Measurements from ENCODE around the gene DOK4. TPM values are rescaled to one million over a fixed set of nuclear protein-coding genes. Genes with fewer than 3 reads are reported as not detected.

The DOK4 gene
- total and polyA plus RNA-seq, 2 experiments from 2014 or later: 106 to 112 TPM

DNA sequence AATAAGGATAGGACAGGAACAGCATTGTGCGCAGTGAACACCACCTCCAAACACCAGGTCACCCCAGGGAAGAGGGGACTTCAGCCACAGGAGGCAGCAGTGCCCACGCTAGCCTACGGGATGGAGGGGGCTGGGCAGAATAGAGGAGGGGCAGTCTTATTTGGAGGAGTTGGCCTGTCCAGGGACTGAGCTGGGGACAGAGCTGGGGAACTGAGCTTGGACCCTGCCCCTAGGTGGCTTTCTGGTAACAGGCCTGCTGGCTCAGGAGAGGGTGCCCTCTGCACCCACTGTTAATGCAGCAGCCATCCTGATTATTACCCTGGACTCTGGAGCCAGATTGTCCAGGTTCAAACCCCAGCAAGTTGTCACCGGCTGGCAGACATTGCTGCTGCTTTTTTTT is 40.7 kb upstream of the DOK4 start:
- Histone ChIP-seq H2AFZ (no peak overlapping the region), H3K9me3 (ENCODE audit: low read depth) (no peaks in the 10 kb centered on the region), H3K27ac (no peak overlapping the region), H3K4me3 (no peak overlapping the region), H3K4me1 (ENCODE audit: insufficient read depth) (peaks cover 8% of the 10 kb centered on the region), H3K36me3 (replicated peaks; ENCODE audit: insufficient read depth, low read depth) (no peaks in the 10 kb centered on the region), H3K4me2 (no peak overlapping the region), H4K20me1 (ENCODE audit: insufficient read depth, poor library complexity, severe bottlenecking) (no peaks in the 10 kb centered on the region), H3K79me2 (peaks cover 9% of the 10 kb centered on the region), H3K27me3 (no peaks in the 10 kb centered on the region), H3K9me2 (replicated peaks; ENCODE audit: insufficient read depth) (no peaks in the 10 kb centered on the region)
- 85% methylated on average over 4 of the region's 4 CpGs for WGBS (ENCODE audit: low lambda C conversion rate, missing lambda C conversion rate)
- TF ChIP-seq, protein P1, sequence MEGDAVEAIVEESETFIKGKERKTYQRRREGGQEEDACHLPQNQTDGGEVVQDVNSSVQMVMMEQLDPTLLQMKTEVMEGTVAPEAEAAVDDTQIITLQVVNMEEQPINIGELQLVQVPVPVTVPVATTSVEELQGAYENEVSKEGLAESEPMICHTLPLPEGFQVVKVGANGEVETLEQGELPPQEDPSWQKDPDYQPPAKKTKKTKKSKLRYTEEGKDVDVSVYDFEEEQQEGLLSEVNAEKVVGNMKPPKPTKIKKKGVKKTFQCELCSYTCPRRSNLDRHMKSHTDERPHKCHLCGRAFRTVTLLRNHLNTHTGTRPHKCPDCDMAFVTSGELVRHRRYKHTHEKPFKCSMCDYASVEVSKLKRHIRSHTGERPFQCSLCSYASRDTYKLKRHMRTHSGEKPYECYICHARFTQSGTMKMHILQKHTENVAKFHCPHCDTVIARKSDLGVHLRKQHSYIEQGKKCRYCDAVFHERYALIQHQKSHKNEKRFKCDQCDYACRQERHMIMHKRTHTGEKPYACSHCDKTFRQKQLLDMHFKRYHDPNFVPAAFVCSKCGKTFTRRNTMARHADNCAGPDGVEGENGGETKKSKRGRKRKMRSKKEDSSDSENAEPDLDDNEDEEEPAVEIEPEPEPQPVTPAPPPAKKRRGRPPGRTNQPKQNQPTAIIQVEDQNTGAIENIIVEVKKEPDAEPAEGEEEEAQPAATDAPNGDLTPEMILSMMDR (IDR thresholded peaks at IDR 0.05; ENCODE audit: poor library complexity): no peak
- TF ChIP-seq EZH2phosphoT487 (IDR thresholded peaks at IDR 0.05; ENCODE audit: low read depth, severe bottlenecking, unreplicated experiment): no peak
- TF ChIP-seq EZH2 (IDR thresholded peaks at IDR 0.05; ENCODE audit: borderline replicate concordance): no peak
- DNase-seq (ENCODE audit: low spot score): no peak

DNA sequence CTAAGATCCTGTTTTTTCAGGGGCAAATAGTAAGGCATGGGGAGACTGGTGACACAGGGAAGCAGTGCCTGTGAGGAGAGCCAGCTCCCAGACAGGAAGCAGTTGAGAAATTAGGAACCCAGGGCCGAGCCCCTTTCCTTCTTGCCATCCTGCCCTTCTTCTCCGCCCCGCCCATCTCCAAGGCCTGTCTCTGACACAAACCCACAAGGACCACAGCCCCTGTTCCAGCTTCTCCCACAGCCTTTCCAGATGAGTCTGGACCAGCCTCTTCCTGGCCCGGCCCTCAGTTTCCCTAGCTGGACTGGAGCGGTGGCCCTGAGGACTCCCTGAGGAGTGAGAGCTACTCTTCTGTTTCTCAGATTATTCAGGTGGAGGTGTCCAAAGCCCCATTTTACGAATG is 40.2 kb upstream of the DOK4 start:
- Histone ChIP-seq H3K9me2 (replicated peaks; ENCODE audit: insufficient read depth) (no peaks in the 10 kb centered on the region), H4K20me1 (ENCODE audit: insufficient read depth, poor library complexity, severe bottlenecking) (no peaks in the 10 kb centered on the region), H3K4me2 (no peak overlapping the region), H3K4me1 (ENCODE audit: insufficient read depth) (peaks cover 8% of the 10 kb centered on the region), H2AFZ (no peak overlapping the region), H3K4me3 (no peak overlapping the region), H3K79me2 (peaks cover 4% of the 10 kb centered on the region), H3K36me3 (replicated peaks; ENCODE audit: insufficient read depth, low read depth) (no peaks in the 10 kb centered on the region), H3K27me3 (no peaks in the 10 kb centered on the region), H3K27ac (no peak overlapping the region), H3K9me3 (ENCODE audit: low read depth) (no peaks in the 10 kb centered on the region)
- TF ChIP-seq EZH2phosphoT487 (IDR thresholded peaks at IDR 0.05; ENCODE audit: low read depth, severe bottlenecking, unreplicated experiment): no peak
- no peak for TF ChIP-seq EZH2 (IDR thresholded peaks at IDR 0.05; ENCODE audit: borderline replicate concordance)
- TF ChIP-seq, protein P1 (IDR thresholded peaks at IDR 0.05; ENCODE audit: poor library complexity): no peak
- 91% methylated on average over 6 of the region's 6 CpGs for WGBS (ENCODE audit: low lambda C conversion rate, missing lambda C conversion rate)
- no peak for DNase-seq (ENCODE audit: low spot score)

GRCh38 chr16:57525761-57526160 is 39.5 kb upstream of the DOK4 start:
- WGBS (ENCODE audit: low lambda C conversion rate, missing lambda C conversion rate): 93% methylated on average over 17 of the region's 18 CpGs
- H3K27me3 ChIP-seq: no peaks in the 10 kb centered on the region
- no peaks in the 10 kb centered on the region for H4K20me1 ChIP-seq (ENCODE audit: insufficient read depth, poor library complexity, severe bottlenecking)
- DNase-seq (ENCODE audit: low spot score): no peak
- H3K27ac ChIP-seq: no peak overlapping the region
- no peaks in the 10 kb centered on the region for H3K9me3 ChIP-seq (ENCODE audit: low read depth)
- H3K36me3 ChIP-seq (replicated peaks; ENCODE audit: insufficient read depth, low read depth): no peaks in the 10 kb centered on the region
- no peak overlapping the region for H2AFZ ChIP-seq
- no peak overlapping the region for H3K4me2 ChIP-seq
- peaks cover 8% of the 10 kb centered on the region for H3K4me1 ChIP-seq (ENCODE audit: insufficient read depth)
- no peak for TF ChIP-seq EZH2phosphoT487 (IDR thresholded peaks at IDR 0.05; ENCODE audit: low read depth, severe bottlenecking, unreplicated experiment)
- TF ChIP-seq, protein P1 (IDR thresholded peaks at IDR 0.05; ENCODE audit: poor library complexity): no peak
- TF ChIP-seq EZH2 (IDR thresholded peaks at IDR 0.05; ENCODE audit: borderline replicate concordance): no peak
- no peaks in the 10 kb centered on the region for H3K79me2 ChIP-seq
- no peaks in the 10 kb centered on the region for H3K9me2 ChIP-seq (replicated peaks; ENCODE audit: insufficient read depth)
- no peak overlapping the region for H3K4me3 ChIP-seq

GRCh38 chr16:57522960-57523359 is 36.7 kb upstream of the DOK4 start:
- Histone ChIP-seq H3K9me3 (ENCODE audit: low read depth) (no peaks in the 10 kb centered on the region), H3K9me2 (replicated peaks; ENCODE audit: insufficient read depth) (no peaks in the 10 kb centered on the region), H3K4me2 (no peak overlapping the region), H3K79me2 (no peaks in the 10 kb centered on the region), H3K36me3 (replicated peaks; ENCODE audit: insufficient read depth, low read depth) (no peaks in the 10 kb centered on the region), H3K27ac (no peak overlapping the region), H2AFZ (no peak overlapping the region), H3K4me3 (no peak overlapping the region), H4K20me1 (ENCODE audit: insufficient read depth, poor library complexity, severe bottlenecking) (no peaks in the 10 kb centered on the region), H3K27me3 (no peaks in the 10 kb centered on the region), H3K4me1 (ENCODE audit: insufficient read depth) (peaks cover under 1% of the 10 kb centered on the region)
- no peak for TF ChIP-seq EZH2 (IDR thresholded peaks at IDR 0.05; ENCODE audit: borderline replicate concordance)
- TF ChIP-seq EZH2phosphoT487 (IDR thresholded peaks at IDR 0.05; ENCODE audit: low read depth, severe bottlenecking, unreplicated experiment): no peak
- TF ChIP-seq, protein P1 (IDR thresholded peaks at IDR 0.05; ENCODE audit: poor library complexity): no peak
- 96% methylated on average over 8 of the region's 8 CpGs for whole genome bisulfite sequencing (ENCODE audit: low lambda C conversion rate, missing lambda C conversion rate)
- no peak for DNase-seq (ENCODE audit: low spot score)

Data from hepatocyte (in vitro differentiated cells).